WTC11 (cell line): ENCODE data around the gene RAB11FIP3. TPM values are rescaled to one million over a fixed set of nuclear protein-coding genes. Genes with fewer than 3 reads are reported as not detected.

Experiments
- ATAC-seq: fragments of 200-7000 bp; cut with Tn5 transposase; 2 replicates; pipeline ENCODE4 v1.10.0; 2021; ENCODE audit warnings: mild to moderate bottlenecking, moderate library complexity
- CTCF ChIA-PET: fragments of 300-600 bp; sonication (Branson Sonifier 250); formaldehyde crosslinking; loops from one replicate; lab custom pipeline; 2021; ENCODE audit warnings: antibody characterized with exemption; lab: Charles Lee
- POLR2A ChIA-PET: fragments of 350-600 bp; sonication (Branson Sonifier 250); formaldehyde crosslinking; loops from one replicate; lab custom pipeline; 2021; ENCODE audit warnings: antibody characterized with exemption; lab: Charles Lee
- DNase-seq: peaks from one replicate; pipeline ENCODE4 v3.0.0; 2021; ENCODE audit warnings: low spot score
- H3K27ac Mint-ChIP-seq: 2 replicates; pipeline ENCODE4 v1.8.0; 2021; ENCODE audit warnings: mixed read lengths
- H3K27me3 Mint-ChIP-seq: 2 replicates; pipeline ENCODE4 v1.8.0; 2021; ENCODE audit warnings: low read depth, mild to moderate bottlenecking, moderate library complexity, mixed read lengths
- H3K36me3 Mint-ChIP-seq: 2 replicates; pipeline ENCODE4 v1.8.0; 2021; ENCODE audit warnings: mixed read lengths
- H3K4me1 Mint-ChIP-seq: 2 replicates; pipeline ENCODE4 v1.8.0; 2022; ENCODE audit warnings: mixed read lengths
- H3K4me3 Mint-ChIP-seq: 2 replicates; pipeline ENCODE4 v1.8.0; 2021; ENCODE audit warnings: mild to moderate bottlenecking, moderate library complexity, mixed read lengths
- H3K9me3 Mint-ChIP-seq: 2 replicates; pipeline ENCODE4 v1.8.0; 2021; ENCODE audit warnings: mixed read lengths
- ATF1 ChIP-seq: sonication (generic); formaldehyde crosslinking; IDR thresholded peaks from 2 replicates; pipeline ENCODE4 v1.8.1; 2023; ENCODE audit warnings: mild to moderate bottlenecking, moderate library complexity, missing genetic modification reagents
- CTCF ChIP-seq: fragments of 200-600 bp; IDR thresholded peaks from 2 replicates; pipeline ENCODE4 v1.8.0; 2022; ENCODE audit warnings: antibody characterized with exemption
- E2F5 ChIP-seq: sonication (generic); formaldehyde crosslinking; IDR thresholded peaks from 2 replicates; pipeline ENCODE4 v1.8.1; 2022; ENCODE audit warnings: mild to moderate bottlenecking, moderate library complexity, missing genetic modification reagents
- FOXJ3 ChIP-seq: sonication (generic); formaldehyde crosslinking; IDR thresholded peaks from 2 replicates; pipeline ENCODE4 v1.9.0; 2021; ENCODE audit warnings: missing genetic modification reagents, mild to moderate bottlenecking, borderline replicate concordance
- JUN ChIP-seq: sonication (generic); formaldehyde crosslinking; IDR thresholded peaks from 2 replicates; pipeline ENCODE4 v1.8.0; 2023; ENCODE audit warnings: mild to moderate bottlenecking, missing genetic modification reagents
- MYBL2 ChIP-seq: sonication (generic); formaldehyde crosslinking; IDR thresholded peaks from 2 replicates; pipeline ENCODE4 v1.8.1; 2023; ENCODE audit warnings: mild to moderate bottlenecking, moderate library complexity, missing genetic modification reagents
- NR2C2 ChIP-seq: sonication (generic); formaldehyde crosslinking; IDR thresholded peaks from 2 replicates; pipeline ENCODE4 v1.8.0; 2022; ENCODE audit warnings: mild to moderate bottlenecking, missing genetic modification reagents
- SMAD4 ChIP-seq: sonication (generic); formaldehyde crosslinking; IDR thresholded peaks from 2 replicates; pipeline ENCODE4 v1.8.0; 2022; ENCODE audit warnings: mild to moderate bottlenecking, missing genetic modification reagents
- TCF7 ChIP-seq: sonication (generic); formaldehyde crosslinking; IDR thresholded peaks from 2 replicates; pipeline ENCODE4 v1.8.0; 2022; ENCODE audit warnings: mild to moderate bottlenecking, low read depth, missing genetic modification reagents, moderate library complexity
- ZNF263 ChIP-seq: sonication (generic); formaldehyde crosslinking; IDR thresholded peaks from 2 replicates; pipeline ENCODE4 v1.8.1; 2022; ENCODE audit warnings: low read depth, mild to moderate bottlenecking, moderate library complexity, missing genetic modification reagents
- ZNF317 ChIP-seq: sonication (generic); formaldehyde crosslinking; IDR thresholded peaks from 2 replicates; pipeline ENCODE4 v1.8.1; 2023; ENCODE audit warnings: low read depth, mild to moderate bottlenecking, moderate library complexity, missing genetic modification reagents, borderline replicate concordance
- ZNF396 ChIP-seq: fragments of 250-450 bp; sonication (Bioruptor Pico); IDR thresholded peaks from 2 replicates; pipeline ENCODE4 v1.8.0; 2021; ENCODE audit warnings: mild to moderate bottlenecking, moderate library complexity, borderline replicate concordance
- ZNF425 ChIP-seq: fragments of 250-450 bp; sonication (Bioruptor Pico); conservative IDR thresholded peaks from 2 replicates; pipeline ENCODE4 v1.9.0; 2021; ENCODE audit warnings: mild to moderate bottlenecking
- total RNA-seq: library from RNA; stranded (reverse); gene quantifications from 3 replicates; pipeline ENCODE4 v1.2.3, GENCODE V29; 2021
- TF ChIP-seq, protein P1 (sequence below): sonication (generic); formaldehyde crosslinking; IDR thresholded peaks from 2 replicates; pipeline ENCODE4 v1.8.1; 2022; ENCODE audit warnings: missing genetic modification reagents, borderline replicate concordance
- TF ChIP-seq, protein P2 (sequence below): sonication (generic); formaldehyde crosslinking; IDR thresholded peaks from 2 replicates; pipeline ENCODE4 v1.8.1; 2023; ENCODE audit warnings: mild to moderate bottlenecking, missing genetic modification reagents
- TF ChIP-seq, protein P3 (sequence below): sonication (generic); formaldehyde crosslinking; IDR thresholded peaks from 2 replicates; pipeline ENCODE4 v1.8.0; 2022; ENCODE audit warnings: mild to moderate bottlenecking, missing genetic modification reagents

Gene RAB11FIP3
- total RNA-seq, 1 experiment from 2014 or later: 38.6 TPM

- TF ChIP-seq ZNF425: no peak
- TF ChIP-seq E2F5 (CRISPR knock-in tag): no peak
- TF ChIP-seq FOXJ3 (CRISPR knock-in tag): no peak
- TF ChIP-seq, protein P1, sequence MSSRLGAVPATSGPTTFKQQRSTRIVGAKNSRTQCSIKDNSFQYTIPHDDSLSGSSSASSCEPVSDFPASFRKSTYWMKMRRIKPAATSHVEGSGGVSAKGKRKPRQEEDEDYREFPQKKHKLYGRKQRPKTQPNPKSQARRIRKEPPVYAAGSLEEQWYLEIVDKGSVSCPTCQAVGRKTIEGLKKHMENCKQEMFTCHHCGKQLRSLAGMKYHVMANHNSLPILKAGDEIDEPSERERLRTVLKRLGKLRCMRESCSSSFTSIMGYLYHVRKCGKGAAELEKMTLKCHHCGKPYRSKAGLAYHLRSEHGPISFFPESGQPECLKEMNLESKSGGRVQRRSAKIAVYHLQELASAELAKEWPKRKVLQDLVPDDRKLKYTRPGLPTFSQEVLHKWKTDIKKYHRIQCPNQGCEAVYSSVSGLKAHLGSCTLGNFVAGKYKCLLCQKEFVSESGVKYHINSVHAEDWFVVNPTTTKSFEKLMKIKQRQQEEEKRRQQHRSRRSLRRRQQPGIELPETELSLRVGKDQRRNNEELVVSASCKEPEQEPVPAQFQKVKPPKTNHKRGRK: no peak
- no peak for TF ChIP-seq ZNF317
Observed at GRCh38 chr16:525123-525519, 99.7 kb downstream of the RAB11FIP3 start (continued).

DNA sequence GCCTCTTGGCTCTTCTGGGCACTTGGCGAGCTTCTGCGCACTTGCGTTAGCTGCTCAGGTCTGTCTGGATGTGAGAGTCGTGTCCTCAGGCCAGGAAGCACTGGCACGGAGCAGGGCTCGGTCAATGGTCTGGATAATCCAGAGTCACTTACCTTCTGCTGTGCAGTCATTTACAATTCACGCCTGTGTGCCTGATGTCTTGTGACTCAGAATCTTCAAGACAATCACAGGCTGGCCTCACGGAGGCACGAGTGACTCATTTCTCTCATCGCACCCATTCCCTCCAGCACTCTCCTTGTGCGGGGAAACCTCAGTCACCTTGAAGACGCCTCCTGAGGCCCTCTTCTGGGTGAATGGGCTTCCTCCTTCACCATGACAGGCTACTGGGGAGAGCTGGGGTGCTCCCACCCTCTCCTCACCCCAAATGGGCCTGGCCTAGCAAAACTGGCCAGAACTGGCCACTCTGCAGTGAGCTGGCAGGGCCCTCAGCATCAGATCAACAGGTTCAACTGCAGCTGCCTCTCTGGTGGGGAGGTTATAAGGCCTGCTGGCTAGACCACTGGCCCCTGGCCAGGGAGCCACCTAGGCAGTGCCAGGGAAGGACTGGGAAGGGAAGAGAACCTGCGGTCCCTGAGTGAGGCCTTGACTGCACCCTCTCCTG is 100.2 kb downstream of the RAB11FIP3 start:
- DNase-seq: no peak
- Mint-ChIP-seq H3K4me1 (peaks cover 20% of the 10 kb centered on the region), H3K4me3 (peak overlapping the region; percentile 89), H3K9me3 (no peaks in the 10 kb centered on the region), H3K27ac (peak overlapping the region; percentile 89), H3K27me3 (no peaks in the 10 kb centered on the region), H3K36me3 (0 out of 2 replicates have a peak, but pooled peaks cover 2% of the 10 kb centered on the region)
- POLR2A ChIA-PET: no interaction called here
- no peak for ATAC-seq
- CTCF ChIA-PET: interaction anchor here (0.6 to 1.6 kb wide), 3 partner anchors 51 to 1419 kb away, joined by 3 to 4 read pairs (median 3); no protein-coding TSS in a partner anchor
- TF ChIP-seq ZNF263 (CRISPR knock-in tag) (0 out of 2 replicates have a peak, but pooled peaks have one; percentile 8), ATF1 (CRISPR knock-in tag) (no peak; the same call in 1 of the 2 replicates), ZNF396 (no peak)
- TF ChIP-seq, protein P2, sequence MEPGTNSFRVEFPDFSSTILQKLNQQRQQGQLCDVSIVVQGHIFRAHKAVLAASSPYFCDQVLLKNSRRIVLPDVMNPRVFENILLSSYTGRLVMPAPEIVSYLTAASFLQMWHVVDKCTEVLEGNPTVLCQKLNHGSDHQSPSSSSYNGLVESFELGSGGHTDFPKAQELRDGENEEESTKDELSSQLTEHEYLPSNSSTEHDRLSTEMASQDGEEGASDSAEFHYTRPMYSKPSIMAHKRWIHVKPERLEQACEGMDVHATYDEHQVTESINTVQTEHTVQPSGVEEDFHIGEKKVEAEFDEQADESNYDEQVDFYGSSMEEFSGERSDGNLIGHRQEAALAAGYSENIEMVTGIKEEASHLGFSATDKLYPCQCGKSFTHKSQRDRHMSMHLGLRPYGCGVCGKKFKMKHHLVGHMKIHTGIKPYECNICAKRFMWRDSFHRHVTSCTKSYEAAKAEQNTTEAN (CRISPR knock-in tag): no peak

- TF ChIP-seq NR2C2 (CRISPR knock-in tag): peak; percentile 37; the same call in 1 of the 2 replicates
- TF ChIP-seq TCF7: peak; percentile 12; the same call in 1 of the 2 replicates
- no peak for TF ChIP-seq JUN (CRISPR knock-in tag)
- 0 out of 2 replicates have a peak, but pooled peaks have one; percentile 19 for TF ChIP-seq MYBL2 (CRISPR knock-in tag)
- no peak for TF ChIP-seq CTCF
- TF ChIP-seq SMAD4 (CRISPR knock-in tag): no peak
- TF ChIP-seq, protein P3, sequence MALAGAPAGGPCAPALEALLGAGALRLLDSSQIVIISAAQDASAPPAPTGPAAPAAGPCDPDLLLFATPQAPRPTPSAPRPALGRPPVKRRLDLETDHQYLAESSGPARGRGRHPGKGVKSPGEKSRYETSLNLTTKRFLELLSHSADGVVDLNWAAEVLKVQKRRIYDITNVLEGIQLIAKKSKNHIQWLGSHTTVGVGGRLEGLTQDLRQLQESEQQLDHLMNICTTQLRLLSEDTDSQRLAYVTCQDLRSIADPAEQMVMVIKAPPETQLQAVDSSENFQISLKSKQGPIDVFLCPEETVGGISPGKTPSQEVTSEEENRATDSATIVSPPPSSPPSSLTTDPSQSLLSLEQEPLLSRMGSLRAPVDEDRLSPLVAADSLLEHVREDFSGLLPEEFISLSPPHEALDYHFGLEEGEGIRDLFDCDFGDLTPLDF: 0 out of 2 replicates have a peak, but pooled peaks have one; percentile 33
- H3K36me3 Mint-ChIP-seq: 0 out of 2 replicates have a peak, but pooled peaks cover 2% of the 10 kb centered on the region
- peak overlapping the region; percentile 89 for H3K4me3 Mint-ChIP-seq
- POLR2A ChIA-PET: interaction anchor here (1.2 kb wide), 1 partner anchor 13 kb away, joined by 3 read pairs; no protein-coding TSS in a partner anchor
- peak overlapping the region; percentile 76; the same call in 1 of the 2 replicates for H3K27ac Mint-ChIP-seq
- no peaks in the 10 kb centered on the region for H3K9me3 Mint-ChIP-seq
- CTCF ChIA-PET: interaction anchor here (0.6 to 2.1 kb wide), 14 partner anchors 10 to 1629 kb away, joined by 3 to 10 read pairs (median 4); partner anchors contain the start of gene TRAF7
- ATAC-seq: peak; percentile 4
- H3K4me1 Mint-ChIP-seq: peaks cover 20% of the 10 kb centered on the region
- no peaks in the 10 kb centered on the region for H3K27me3 Mint-ChIP-seq
- peak; percentile 54 for DNase-seq
Observed at GRCh38 chr16:526181-527014, 100.9 kb downstream of the RAB11FIP3 start.
